GM12873 (cell line): ENCODE measurements around the gene EME2.

ENCODE experiments used
- TF ChIP-seq, protein P1 (sequence below): IDR thresholded peaks from 2 replicates; pipeline ENCODE4 v1.5.1; 2012; ENCODE audit warnings: low read depth, mild to moderate bottlenecking, moderate library complexity, low read length, control low read depth; ENCODE audit not compliant: insufficient read depth; ENCODE audit errors: missing control alignments

EME2 gene

DNA sequence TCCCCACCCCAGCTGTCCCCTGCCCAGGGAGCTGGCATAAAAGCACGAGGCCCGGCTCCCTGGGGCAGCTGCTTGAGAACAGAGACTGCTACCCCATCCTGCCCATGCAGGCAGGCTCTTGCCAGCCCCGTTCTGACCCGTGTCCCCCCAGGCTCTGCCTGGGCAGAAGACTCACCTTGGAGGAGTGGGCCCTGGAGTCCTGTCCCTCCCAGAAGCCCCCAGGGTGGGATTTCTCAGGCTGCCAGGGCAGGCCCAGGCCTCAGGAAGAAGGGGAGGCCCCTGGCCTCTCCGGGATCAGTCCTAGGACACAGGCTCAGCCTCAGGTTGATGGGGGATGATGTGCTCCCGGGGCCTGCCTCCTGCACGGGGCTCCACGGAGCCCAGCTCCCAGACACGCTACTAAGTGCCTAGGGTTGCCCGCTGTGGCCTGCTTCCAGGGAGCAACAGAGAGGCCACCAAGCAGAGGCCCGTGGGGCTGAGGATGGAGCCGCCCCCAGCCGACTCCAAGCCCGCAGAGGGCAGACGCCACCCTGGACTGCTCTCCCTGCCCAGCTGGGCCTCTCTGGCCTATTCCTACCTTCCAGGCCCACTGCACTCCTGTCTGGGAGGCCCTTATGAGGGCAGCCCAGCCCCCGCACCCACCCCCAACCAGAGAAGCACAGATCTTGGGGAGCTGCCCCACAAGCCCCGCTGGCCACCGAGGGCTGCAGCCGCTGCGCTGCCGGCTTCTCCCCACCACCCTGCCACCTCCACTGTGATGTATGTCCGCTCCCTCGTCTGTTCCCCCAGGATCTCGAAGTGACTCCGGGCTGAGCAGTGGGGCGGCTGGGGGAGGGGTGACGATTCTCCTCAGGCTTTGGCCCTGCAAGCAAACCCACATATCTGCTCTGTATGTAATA is 3.0 kb upstream of the EME2 start:
- TF ChIP-seq, protein P1, sequence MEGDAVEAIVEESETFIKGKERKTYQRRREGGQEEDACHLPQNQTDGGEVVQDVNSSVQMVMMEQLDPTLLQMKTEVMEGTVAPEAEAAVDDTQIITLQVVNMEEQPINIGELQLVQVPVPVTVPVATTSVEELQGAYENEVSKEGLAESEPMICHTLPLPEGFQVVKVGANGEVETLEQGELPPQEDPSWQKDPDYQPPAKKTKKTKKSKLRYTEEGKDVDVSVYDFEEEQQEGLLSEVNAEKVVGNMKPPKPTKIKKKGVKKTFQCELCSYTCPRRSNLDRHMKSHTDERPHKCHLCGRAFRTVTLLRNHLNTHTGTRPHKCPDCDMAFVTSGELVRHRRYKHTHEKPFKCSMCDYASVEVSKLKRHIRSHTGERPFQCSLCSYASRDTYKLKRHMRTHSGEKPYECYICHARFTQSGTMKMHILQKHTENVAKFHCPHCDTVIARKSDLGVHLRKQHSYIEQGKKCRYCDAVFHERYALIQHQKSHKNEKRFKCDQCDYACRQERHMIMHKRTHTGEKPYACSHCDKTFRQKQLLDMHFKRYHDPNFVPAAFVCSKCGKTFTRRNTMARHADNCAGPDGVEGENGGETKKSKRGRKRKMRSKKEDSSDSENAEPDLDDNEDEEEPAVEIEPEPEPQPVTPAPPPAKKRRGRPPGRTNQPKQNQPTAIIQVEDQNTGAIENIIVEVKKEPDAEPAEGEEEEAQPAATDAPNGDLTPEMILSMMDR = no peak

DNA sequence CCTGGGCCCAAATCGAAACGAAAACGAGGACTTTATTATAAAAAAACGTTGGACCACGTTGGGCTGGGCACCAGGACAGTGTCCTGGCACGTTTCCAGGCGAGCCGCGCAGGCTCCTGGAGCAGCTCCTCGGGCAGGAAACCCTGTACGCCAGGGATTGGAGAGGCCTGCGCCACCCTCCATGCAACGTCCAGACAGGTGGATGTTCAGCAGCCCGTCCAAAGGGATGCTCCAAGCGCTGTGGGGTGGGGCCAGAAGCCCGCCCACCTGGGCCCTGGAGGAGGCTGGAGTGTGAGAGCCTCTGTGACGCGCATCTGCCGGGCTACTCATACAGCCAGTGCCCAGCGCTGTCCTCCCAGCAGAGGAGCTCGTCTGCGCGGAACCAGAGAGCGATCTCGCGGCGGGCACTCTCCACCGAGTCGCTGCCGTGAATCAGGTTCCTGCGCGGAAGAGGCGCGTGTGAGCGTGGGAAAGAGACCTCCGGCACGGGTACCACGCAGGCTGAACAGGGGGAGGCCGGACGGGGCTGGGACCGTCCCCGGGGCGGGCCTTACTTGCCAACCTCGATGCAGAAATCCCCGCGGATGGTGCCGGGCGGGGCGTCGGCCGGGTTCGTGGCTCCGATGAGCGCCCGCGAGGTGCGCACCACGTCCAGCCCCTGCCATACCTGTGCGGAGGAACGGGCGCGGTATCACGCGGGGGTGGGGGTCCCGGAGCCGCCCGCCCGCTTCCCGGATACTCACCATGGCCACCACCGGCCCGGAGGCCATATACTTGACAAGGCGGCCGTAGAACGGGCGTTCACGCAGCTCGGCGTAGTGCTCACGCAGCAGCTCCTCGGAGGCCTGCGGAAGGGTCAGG is 2.1 kb upstream of the EME2 start:
- TF ChIP-seq, protein P1 = no peak

DNA sequence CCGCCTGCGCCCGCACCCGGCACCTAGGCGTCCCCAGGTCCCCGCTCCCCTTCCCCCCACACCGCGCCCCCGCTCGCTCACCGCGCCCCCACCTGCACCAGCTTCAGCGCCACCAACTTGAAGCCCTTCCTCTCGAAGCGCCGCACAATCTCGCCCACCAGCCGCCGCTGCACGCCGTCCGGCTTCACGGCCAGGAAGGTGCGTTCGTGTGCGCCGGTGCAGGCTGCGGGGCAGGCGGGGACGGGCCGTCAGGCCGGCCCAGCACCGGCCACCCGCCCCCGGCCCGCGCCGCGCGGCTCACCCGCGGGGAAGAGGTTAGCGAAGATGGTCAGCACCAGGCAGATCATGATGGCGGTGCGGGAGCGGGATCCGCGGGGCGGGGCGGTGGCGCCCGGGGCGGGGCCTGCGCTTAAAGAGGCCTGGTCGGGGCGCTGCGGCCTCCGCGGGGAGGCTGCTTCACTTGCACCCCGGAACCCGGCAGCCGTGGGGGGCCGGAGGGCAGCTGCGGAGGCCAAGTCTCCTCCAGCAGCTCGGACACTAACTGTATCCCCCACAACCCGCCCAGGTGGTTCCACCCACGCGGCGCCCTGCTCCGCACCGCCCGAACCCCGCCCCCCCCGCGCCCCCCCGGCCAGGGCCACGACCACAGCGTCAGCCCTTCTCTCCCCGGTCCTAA is 1.3 kb upstream of the EME2 start, which contains the start of gene NME3:
NME3 (minus strand) TSS at position 356 of the 676 bp plus-strand sequence; CDS start at position 347, 9 bp downstream.
- TF ChIP-seq, protein P1 = no peak

DNA sequence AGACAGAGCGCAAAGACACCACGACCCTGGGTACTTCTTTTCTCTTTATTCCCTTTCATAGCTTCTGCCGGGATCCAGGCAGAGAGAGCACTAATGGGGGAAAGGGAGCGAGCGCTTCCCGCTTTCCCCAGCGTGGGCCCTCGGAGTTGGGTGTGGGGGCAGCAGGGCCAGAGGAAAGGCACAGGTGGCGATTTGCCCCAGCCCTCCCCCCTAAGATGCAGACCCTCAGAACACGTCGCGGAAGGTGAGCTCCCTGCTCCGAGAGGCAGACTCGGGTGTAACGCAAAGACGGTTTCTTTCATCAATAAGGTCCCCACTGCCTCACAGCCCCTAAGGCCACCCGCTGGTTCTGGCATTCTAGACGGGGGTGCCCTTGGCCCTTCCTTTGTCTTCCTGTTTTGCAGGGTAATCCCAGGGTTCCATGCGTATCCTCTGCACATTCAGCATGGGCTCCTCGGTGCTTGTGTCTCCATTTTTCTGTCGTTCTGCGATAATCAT is 697 bp upstream of the EME2 start:
- TF ChIP-seq, protein P1 = no peak

DNA sequence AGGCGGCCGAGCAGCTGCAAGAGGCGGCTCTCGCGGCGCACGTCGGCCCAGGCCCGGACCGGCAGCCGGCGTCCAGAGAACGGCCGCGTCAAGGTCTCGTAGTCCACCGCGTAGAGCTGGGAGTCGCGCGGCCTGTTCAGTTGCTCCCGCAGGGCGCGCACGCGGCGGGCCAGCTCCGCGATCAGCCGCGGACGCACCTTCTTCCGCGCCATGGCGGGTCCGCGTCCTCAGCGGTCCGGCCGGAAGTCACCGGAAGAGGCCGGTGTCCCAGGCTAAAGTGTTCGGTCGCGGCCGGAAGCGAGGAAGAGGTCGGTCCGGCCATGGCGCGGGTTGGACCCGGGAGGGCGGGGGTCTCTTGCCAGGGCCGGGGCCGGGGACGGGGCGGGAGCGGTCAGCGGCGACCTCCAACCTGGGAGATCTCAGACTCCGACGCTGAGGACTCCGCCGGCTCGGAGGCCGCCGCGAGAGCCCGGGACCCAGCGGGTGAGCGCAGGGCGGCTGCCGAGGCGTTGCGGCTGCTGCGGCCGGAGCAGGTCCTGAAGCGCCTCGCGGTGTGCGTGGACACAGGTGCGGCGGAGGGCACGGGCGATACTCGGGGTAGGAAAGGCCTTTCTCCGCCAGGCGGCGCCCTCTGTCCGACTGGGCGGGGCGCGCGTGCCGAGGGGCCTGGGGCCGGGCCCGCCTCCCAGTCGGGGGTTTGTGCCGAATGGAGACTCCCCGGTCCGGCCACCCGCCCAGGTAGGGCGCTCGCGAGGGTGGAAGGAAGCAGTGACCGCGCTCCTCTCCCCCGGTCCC is 495 bp downstream of the EME2 start, which contains the start of gene MRPS34:
MRPS34 (minus strand) TSS at position 227 of the 795 bp plus-strand sequence; CDS start at position 212, 15 bp downstream.
- TF ChIP-seq, protein P1 = peak; percentile 84

DNA sequence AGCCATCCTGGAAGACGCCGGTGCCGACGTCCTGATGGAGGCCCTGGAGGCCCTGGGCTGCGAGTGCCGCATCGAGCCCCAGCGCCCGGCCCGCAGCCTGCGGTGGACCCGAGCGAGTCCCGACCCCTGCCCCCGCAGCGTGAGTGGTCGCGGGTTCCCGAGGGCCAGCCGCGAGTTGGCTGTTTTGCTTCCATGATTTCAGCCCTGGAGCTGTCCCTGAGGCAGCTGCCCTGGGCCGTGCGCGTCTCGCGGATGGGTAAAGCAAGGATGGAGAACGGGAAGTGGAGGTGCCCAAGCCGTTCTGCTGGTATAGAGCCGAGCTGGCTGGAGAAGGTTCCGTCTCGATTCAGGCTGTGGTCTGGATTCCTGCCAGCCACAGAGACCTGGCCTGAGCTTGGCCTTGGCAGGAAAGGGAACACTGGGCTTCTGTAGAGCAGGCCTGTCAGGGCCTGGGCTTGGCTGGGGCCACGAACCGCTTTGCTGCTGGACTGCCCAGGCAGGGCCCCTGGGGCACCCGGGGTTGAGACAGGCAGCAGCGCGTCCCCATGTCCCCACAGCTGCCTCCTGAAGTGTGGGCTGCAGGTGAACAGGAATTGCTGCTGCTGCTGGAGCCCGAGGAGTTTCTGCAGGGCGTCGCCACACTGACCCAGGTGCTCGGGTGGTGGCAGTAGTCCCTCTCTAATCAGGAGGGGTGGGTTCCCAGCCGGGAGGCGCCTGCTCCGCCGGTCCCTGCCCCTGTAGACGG is 1.3 kb downstream of the EME2 start:
- TF ChIP-seq, protein P1 = no peak
